Measurements from ENCODE around the gene TM7SF2.

Gene TM7SF2

GRCh38 chr11:65159012-65159411 lies 47.3 kb downstream of the TM7SF2 start:
- DNase-seq = no peak

GRCh38 chr11:65160643-65161042 lies 49.0 kb downstream of the TM7SF2 start:
- no peak for DNase-seq

GRCh38 chr11:65163684-65164083 lies 52.0 kb downstream of the TM7SF2 start:
- DNase-seq = no peak
